OCI-LY7 (cell line): Measurements from ENCODE around the gene RTL10.

Experiments used
- EZH2phosphoT487 ChIP-seq: fragments of 200-600 bp; sonication (generic); IDR thresholded peaks from 2 replicates; pipeline ENCODE4 v1.6.1; 2018; ENCODE audit warnings: low read depth, borderline replicate concordance, mild to moderate bottlenecking, mixed run types, antibody characterized with exemption, low read length, moderate library complexity, mixed read lengths
- TF ChIP-seq, protein P1 (sequence below): fragments of 200-600 bp; sonication (generic); conservative IDR thresholded peaks from 2 replicates; pipeline ENCODE4 v1.5.1; 2014; ENCODE audit warnings: mild to moderate bottlenecking, antibody characterized with exemption, low read length, moderate library complexity, mixed read lengths

DNA sequence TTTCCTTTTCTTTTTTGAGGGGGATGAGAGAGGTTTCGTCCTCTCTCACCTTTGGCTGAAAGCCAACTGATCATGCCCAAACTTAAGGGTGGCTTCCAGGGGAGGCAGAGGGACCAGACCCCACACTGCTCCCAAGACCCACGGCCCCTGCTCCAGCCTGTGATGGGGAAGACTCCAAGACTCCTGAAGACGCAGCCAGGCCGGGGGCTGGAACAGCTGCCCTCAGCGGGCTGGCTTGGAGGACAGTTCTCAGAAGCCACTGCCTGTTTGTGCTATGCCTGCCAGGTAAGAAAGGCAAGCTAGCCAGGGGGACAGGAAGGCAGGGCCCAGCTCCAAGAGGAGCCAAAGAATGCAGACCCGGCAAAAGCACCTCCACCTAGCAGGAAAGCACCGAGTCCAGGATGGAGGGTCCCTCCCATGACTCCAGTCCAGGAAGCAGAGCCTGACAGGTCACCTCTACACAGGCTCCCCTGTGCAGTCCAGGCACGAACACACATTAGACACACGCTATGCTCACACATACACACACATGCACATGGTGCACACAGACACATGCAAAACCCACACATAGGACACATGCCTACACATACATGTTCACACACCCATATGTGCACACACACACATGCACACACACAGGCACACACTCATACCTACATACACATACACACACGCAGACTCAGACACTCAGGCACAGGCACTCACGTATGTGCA is 31.3 kb downstream of the RTL10 start:
- TF ChIP-seq, protein P1, sequence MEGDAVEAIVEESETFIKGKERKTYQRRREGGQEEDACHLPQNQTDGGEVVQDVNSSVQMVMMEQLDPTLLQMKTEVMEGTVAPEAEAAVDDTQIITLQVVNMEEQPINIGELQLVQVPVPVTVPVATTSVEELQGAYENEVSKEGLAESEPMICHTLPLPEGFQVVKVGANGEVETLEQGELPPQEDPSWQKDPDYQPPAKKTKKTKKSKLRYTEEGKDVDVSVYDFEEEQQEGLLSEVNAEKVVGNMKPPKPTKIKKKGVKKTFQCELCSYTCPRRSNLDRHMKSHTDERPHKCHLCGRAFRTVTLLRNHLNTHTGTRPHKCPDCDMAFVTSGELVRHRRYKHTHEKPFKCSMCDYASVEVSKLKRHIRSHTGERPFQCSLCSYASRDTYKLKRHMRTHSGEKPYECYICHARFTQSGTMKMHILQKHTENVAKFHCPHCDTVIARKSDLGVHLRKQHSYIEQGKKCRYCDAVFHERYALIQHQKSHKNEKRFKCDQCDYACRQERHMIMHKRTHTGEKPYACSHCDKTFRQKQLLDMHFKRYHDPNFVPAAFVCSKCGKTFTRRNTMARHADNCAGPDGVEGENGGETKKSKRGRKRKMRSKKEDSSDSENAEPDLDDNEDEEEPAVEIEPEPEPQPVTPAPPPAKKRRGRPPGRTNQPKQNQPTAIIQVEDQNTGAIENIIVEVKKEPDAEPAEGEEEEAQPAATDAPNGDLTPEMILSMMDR: no peak
- no peak for TF ChIP-seq EZH2phosphoT487
